GM12801 (cell line): ENCODE results near the gene ZSCAN4.

Source experiments
- CTCF ChIP-seq: IDR thresholded peaks from one replicate; pipeline ENCODE4 v1.5.1; 2011; ENCODE audit warnings: control low read depth; ENCODE audit not compliant: insufficient read length; ENCODE audit errors: extremely low read depth

Gene ZSCAN4

GRCh38 chr19:57664269-57665127, 4.2 kb upstream of the ZSCAN4 start:
- no peak for TF ChIP-seq CTCF

GRCh38 chr19:57665261-57665806, 3.4 kb upstream of the ZSCAN4 start:
- TF ChIP-seq CTCF, result no peak

- TF ChIP-seq CTCF, result no peak
Measured at GRCh38 chr19:57667228-57667627, 1.5 kb upstream of the ZSCAN4 start.

GRCh38 chr19:57671124-57671895, 2.6 kb downstream of the ZSCAN4 start:
- TF ChIP-seq CTCF, result no peak

GRCh38 chr19:57672466-57672865, 3.7 kb downstream of the ZSCAN4 start:
- no peak for TF ChIP-seq CTCF

- no peak for TF ChIP-seq CTCF
Measured at GRCh38 chr19:57675881-57676280, 7.1 kb downstream of the ZSCAN4 start.

GRCh38 chr19:57682226-57682766, 13.6 kb downstream of the ZSCAN4 start:
- TF ChIP-seq CTCF, result no peak
